Fibroblast of upper back skin (primary cell): ENCODE results near the gene FBXO42.
A peak's percentile ranks its signal among the peaks of the same experiment; 100 is the strongest.
"Not testable (repeated sequence)": the region's sequence is repeated elsewhere in the genome, so short reads cannot be mapped to it uniquely, and the experiment has no call there.

Source experiments
- DNase-seq: peaks from one replicate; pipeline ENCODE4 v3.0.0-alpha.2; 2013

Gene FBXO42

DNA sequence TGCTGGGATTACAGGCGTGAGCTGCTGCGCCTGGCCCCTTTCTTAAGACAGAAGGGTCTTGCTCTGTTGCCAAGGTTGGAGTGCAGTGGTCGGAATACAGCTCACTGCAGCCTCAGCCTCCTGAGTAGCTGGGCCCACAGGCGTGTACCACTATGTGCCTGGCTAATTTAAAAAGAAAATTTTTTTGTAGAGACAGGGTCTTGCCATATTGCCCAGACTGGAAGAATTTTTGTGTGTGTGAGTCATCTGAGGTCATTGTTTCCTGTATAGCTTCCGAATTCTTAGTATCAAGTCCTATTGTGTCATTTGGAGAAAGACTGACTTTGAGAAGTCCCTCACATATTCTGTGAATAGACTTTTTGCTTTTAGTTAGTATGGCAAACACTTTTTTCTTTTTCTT lies 19.4 kb upstream of the FBXO42 start:
- peak; percentile 68 for DNase-seq

DNA sequence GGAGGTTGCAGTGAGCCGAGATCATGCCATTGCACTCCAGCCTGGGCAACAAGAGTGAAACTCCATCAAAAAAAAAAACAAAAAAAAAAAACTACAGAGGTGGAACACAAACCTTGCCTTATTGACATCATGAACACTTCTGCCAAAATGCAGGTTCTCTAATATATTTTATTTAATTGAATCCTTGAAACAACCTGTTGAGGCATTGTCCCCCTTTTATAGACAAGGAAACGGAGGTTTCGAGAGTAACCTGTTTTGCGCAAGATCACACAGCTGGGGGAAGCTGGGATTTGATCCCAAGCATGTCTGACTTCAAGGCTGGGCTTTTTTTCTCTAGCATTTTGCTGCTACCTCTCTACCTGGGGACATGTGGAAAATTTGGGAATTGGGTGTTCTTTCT lies 17.5 kb upstream of the FBXO42 start:
- no peak for DNase-seq

- no peak for DNase-seq
These were observed 15.9 kb upstream of the FBXO42 start for GRCh38 chr1:16367968-16368890.

GRCh38 chr1:16367258-16367967 lies 15.1 kb upstream of the FBXO42 start:
- DNase-seq: peak; percentile 78

- DNase-seq: peak; percentile 100
These were observed 14.5 kb upstream of the FBXO42 start, which contains the start of gene SZRD1 for GRCh38 chr1:16366722-16367257. TSS of gene SZRD1 (plus strand) at chr1:16367242. CDS start at chr1:16367258, 16 bp downstream.

- DNase-seq: not testable (repeated sequence)
These were observed 12.8 kb upstream of the FBXO42 start for GRCh38 chr1:16365146-16365498.

DNA sequence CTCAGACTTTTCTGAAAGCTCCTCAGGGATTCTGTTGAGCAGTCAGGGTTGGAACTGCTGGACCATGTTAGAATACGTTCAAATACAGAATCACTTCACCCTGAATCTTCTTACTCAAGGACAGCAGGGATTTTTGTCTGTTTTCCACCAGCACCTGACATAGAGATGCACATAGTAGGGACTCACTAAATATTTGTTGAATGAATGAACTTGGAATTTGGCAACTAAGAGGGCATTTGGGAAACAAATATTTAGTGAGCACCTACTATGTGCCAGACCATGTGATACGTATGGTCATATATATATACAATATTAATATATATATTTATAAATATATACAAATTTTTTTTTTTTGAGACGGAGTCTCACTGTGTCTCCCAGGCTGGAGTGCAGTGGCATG lies 4.6 kb upstream of the FBXO42 start:
- DNase-seq: no peak

- no peak for DNase-seq
These were observed 2.3 kb upstream of the FBXO42 start for GRCh38 chr1:16354619-16355018.

GRCh38 chr1:16352842-16353535 lies 709 bp upstream of the FBXO42 start:
- no peak for DNase-seq

DNA sequence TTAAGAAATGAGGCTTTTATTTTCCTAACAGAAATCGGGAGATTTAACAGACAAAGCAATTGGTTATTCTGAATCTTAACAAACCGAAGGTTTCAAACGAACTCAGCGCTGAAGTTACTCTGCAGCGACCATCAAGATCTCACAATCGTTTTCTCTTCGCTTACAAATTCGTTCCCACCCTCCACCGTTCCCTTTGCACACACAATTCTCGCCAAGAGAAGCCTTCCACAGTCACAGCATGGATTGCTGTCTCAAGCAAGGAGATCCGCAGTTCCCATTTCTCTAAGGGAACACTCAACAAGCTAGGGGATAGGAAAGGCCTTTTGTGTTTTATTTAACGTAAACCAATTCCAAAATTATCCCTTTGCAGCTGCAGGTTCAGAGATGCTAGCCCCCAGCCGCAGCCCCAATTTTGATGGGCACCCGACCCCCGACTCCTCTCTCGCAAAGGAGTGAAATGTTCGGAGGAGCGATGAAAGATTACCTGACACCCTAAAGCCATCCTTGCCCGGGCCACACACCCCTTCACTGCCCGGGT lies 755 bp downstream of the FBXO42 start:
- peak; percentile 27 for DNase-seq

- peak; percentile 44 for DNase-seq
These were observed 2.4 kb downstream of the FBXO42 start for GRCh38 chr1:16349847-16350406.

GRCh38 chr1:16348414-16349182 lies 3.7 kb downstream of the FBXO42 start:
- peak; percentile 60 for DNase-seq

DNA sequence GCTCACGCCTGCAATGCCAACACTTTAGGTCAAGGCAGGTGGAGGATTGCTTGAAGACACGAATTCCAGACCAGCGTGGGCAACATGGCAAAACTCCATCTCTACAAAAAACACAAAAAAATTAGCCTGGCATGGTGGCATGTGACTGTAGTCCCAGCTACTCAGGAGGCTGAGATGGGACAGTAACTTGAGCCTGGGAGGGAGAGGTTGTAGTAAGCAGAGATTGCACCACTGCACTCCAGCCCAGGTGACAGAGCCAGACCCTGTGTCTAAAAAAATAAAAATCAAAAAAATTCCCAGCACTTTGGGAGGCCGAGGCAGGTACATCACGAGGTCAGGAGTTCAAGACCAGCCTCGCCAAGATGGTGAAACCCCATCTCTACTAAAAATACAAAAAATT lies 9.0 kb downstream of the FBXO42 start:
- not testable (repeated sequence) for DNase-seq

GRCh38 chr1:16342331-16343062 lies 9.8 kb downstream of the FBXO42 start:
- no peak for DNase-seq

- no peak for DNase-seq
These were observed 11.6 kb downstream of the FBXO42 start for GRCh38 chr1:16340673-16341072.

DNA sequence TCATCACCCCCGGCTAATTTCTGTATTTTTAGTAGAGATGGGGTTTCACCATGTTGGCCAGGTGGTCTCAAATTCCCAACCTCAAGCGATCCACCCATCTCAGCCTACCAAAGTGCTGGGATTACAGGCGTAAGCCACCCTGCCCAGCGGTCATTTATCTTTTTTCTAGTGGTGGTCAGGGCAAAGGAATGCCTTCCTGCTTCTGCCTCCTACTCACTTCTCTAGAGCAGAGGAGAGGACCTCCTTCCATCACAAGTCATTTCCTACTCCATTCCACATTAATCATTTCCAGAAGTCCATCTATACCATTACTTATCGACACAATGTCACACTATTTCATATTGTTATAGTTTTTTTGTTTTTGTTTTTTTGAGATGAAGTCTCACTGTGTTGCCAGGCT lies 13.3 kb downstream of the FBXO42 start:
- peak; percentile 14 for DNase-seq

DNA sequence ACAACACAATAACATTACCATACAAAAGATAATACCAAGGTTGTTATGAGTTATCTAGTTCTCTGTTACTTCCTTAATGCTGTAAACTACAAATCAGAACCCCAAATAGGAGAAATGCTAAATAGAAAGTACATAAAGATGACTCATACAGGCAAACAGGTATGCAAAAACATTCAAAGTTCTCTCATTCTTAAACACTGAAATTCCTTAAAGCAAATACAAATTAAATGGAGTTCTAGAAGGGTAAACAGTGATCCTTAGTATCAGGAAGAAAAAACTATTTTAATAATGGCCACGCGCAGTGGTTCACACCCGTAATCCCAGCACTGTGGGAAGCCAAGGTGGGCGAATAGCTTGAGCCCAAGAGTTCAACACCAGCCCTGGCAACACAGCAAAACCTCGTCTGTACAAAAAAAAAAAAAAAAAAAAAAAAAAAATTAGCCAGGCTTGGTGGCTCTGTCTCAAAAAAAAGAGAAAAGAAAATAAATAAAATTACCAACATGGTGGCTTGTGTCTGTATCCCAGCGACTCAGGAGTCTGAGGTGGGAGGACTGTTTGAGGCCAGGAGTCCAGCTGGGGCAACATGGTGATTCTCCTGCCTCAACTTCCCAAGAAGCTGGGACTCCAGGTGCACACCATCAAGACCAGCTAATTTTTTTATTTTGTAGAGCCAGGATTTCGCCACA lies 17.5 kb downstream of the FBXO42 start:
- DNase-seq: no peak

GRCh38 chr1:16326833-16327404 lies 25.4 kb downstream of the FBXO42 start:
- no peak for DNase-seq

GRCh38 chr1:16324456-16324890 lies 27.8 kb downstream of the FBXO42 start:
- DNase-seq: peak; percentile 85
